ENCODE measurements around the gene CCNY. TPM values are rescaled to one million over a fixed set of nuclear protein-coding genes. Genes with fewer than 3 reads are reported as not detected.

CCNY gene
- total and polyA plus RNA-seq, 4 donors: 57.7 to 112 (median 76.1) TPM

- no peak overlapping the region for H3K4me3 ChIP-seq (ENCODE audit: low read depth, low read length)
- 95% methylated on average over 5 of the region's 5 CpGs for WGBS (ENCODE audit: insufficient coverage)
These were observed 27.3 kb downstream of the CCNY start for GRCh38 chr10:35363587-35363986.

GRCh38 chr10:35364808-35365207 lies 28.5 kb downstream of the CCNY start:
- no peak for DNase-seq (ENCODE audit: low read depth in 4 of 6, low spot score in 6 of 6)
- no peak overlapping the region for H3K4me3 ChIP-seq (ENCODE audit: low read depth, low read length)
- peaks cover 8% of the 10 kb centered on the region for H3K36me3 ChIP-seq (ENCODE audit: control insufficient read depth, insufficient read depth, low read length)
- WGBS (ENCODE audit: insufficient coverage): no CpG with 5 or more reads among the region's 2 CpGs
- H3K27me3 ChIP-seq (ENCODE audit: control insufficient read depth, insufficient read depth, low read length): no peaks in the 10 kb centered on the region
- no peaks in the 10 kb centered on the region for H3K9me3 ChIP-seq (ENCODE audit: control insufficient read depth, insufficient read depth, low read length)
- peaks cover 7% of the 10 kb centered on the region for H3K4me1 ChIP-seq (ENCODE audit: control insufficient read depth, insufficient read depth, low read length)
- no peak overlapping the region for H3K27ac ChIP-seq (ENCODE audit: low read depth, low read length)

More at GRCh38 chr10:35363587-35363986, 27.3 kb downstream of the CCNY start:
- H3K4me1 ChIP-seq (ENCODE audit: control insufficient read depth, insufficient read depth, low read length): peaks cover 6% of the 10 kb centered on the region
- H3K36me3 ChIP-seq (ENCODE audit: control insufficient read depth, insufficient read depth, low read length): peaks cover 8% of the 10 kb centered on the region
- H3K9me3 ChIP-seq (ENCODE audit: control insufficient read depth, insufficient read depth, low read length): no peaks in the 10 kb centered on the region
- no peak for DNase-seq (ENCODE audit: low read depth in 4 of 6, low spot score in 6 of 6)
- no peak overlapping the region for H3K27ac ChIP-seq (ENCODE audit: low read depth, low read length)
- H3K27me3 ChIP-seq (ENCODE audit: control insufficient read depth, insufficient read depth, low read length): no peaks in the 10 kb centered on the region

GRCh38 chr10:35365994-35366393 lies 29.7 kb downstream of the CCNY start:
- no peak overlapping the region for H3K27ac ChIP-seq (ENCODE audit: low read depth, low read length)
- peaks cover 7% of the 10 kb centered on the region for H3K4me1 ChIP-seq (ENCODE audit: control insufficient read depth, insufficient read depth, low read length)
- H3K27me3 ChIP-seq (ENCODE audit: control insufficient read depth, insufficient read depth, low read length): no peaks in the 10 kb centered on the region
- H3K9me3 ChIP-seq (ENCODE audit: control insufficient read depth, insufficient read depth, low read length): no peaks in the 10 kb centered on the region
- DNase-seq (ENCODE audit: low read depth in 4 of 6, low spot score in 6 of 6): peak in 2 of 6 donors; percentile 56 to 61
- peaks cover 8% of the 10 kb centered on the region for H3K36me3 ChIP-seq (ENCODE audit: control insufficient read depth, insufficient read depth, low read length)
- H3K4me3 ChIP-seq (ENCODE audit: low read depth, low read length): no peak overlapping the region
- no CpG with 5 or more reads among the region's 1 CpG for WGBS (ENCODE audit: insufficient coverage)

- Histone ChIP-seq H3K4me1 (ENCODE audit: control insufficient read depth, insufficient read depth, low read length) (peaks cover 7% of the 10 kb centered on the region), H3K4me3 (ENCODE audit: low read depth, low read length) (no peak overlapping the region), H3K27me3 (ENCODE audit: control insufficient read depth, insufficient read depth, low read length) (no peaks in the 10 kb centered on the region), H3K9me3 (ENCODE audit: control insufficient read depth, insufficient read depth, low read length) (no peaks in the 10 kb centered on the region), H3K27ac (ENCODE audit: low read depth, low read length) (no peak overlapping the region), H3K36me3 (ENCODE audit: control insufficient read depth, insufficient read depth, low read length) (peaks cover 8% of the 10 kb centered on the region)
- 71% methylated on average over 1 of the region's 4 CpGs for WGBS (ENCODE audit: insufficient coverage)
- no peak for DNase-seq (ENCODE audit: low read depth in 4 of 6, low spot score in 6 of 6)
These were observed 31.0 kb downstream of the CCNY start for GRCh38 chr10:35367107-35367859.

- no peak overlapping the region for H3K27ac ChIP-seq (ENCODE audit: low read depth, low read length)
These were observed 31.7 kb downstream of the CCNY start for GRCh38 chr10:35367982-35368381.

GRCh38 chr10:35368485-35369048 lies 32.3 kb downstream of the CCNY start:
- WGBS (ENCODE audit: insufficient coverage): 83% methylated on average over 9 of the region's 11 CpGs
- H3K27me3 ChIP-seq (ENCODE audit: control insufficient read depth, insufficient read depth, low read length): no peaks in the 10 kb centered on the region
- no peaks in the 10 kb centered on the region for H3K36me3 ChIP-seq (ENCODE audit: control insufficient read depth, insufficient read depth, low read length)
- no peaks in the 10 kb centered on the region for H3K9me3 ChIP-seq (ENCODE audit: control insufficient read depth, insufficient read depth, low read length)
- no peak for DNase-seq (ENCODE audit: low read depth in 4 of 6, low spot score in 6 of 6)
- peaks cover 7% of the 10 kb centered on the region for H3K4me1 ChIP-seq (ENCODE audit: control insufficient read depth, insufficient read depth, low read length)
- peak overlapping the region; percentile 5 for H3K27ac ChIP-seq (ENCODE audit: low read depth, low read length)
- H3K4me3 ChIP-seq (ENCODE audit: low read depth, low read length): no peak overlapping the region

More at GRCh38 chr10:35367982-35368381, 31.7 kb downstream of the CCNY start:
- DNase-seq (ENCODE audit: low read depth in 4 of 6, low spot score in 6 of 6): no peak
- H3K27me3 ChIP-seq (ENCODE audit: control insufficient read depth, insufficient read depth, low read length): no peaks in the 10 kb centered on the region
- H3K9me3 ChIP-seq (ENCODE audit: control insufficient read depth, insufficient read depth, low read length): no peaks in the 10 kb centered on the region
- H3K36me3 ChIP-seq (ENCODE audit: control insufficient read depth, insufficient read depth, low read length): peaks cover 3% of the 10 kb centered on the region
- H3K4me3 ChIP-seq (ENCODE audit: low read depth, low read length): no peak overlapping the region
- H3K4me1 ChIP-seq (ENCODE audit: control insufficient read depth, insufficient read depth, low read length): peaks cover 7% of the 10 kb centered on the region
- 68% methylated on average over 3 of the region's 4 CpGs for WGBS (ENCODE audit: insufficient coverage)

GRCh38 chr10:35369049-35369611 lies 32.8 kb downstream of the CCNY start:
- peaks cover 7% of the 10 kb centered on the region for H3K4me1 ChIP-seq (ENCODE audit: control insufficient read depth, insufficient read depth, low read length)
- no peaks in the 10 kb centered on the region for H3K27me3 ChIP-seq (ENCODE audit: control insufficient read depth, insufficient read depth, low read length)
- no peaks in the 10 kb centered on the region for H3K36me3 ChIP-seq (ENCODE audit: control insufficient read depth, insufficient read depth, low read length)
- H3K9me3 ChIP-seq (ENCODE audit: control insufficient read depth, insufficient read depth, low read length): no peaks in the 10 kb centered on the region
- no peak for DNase-seq (ENCODE audit: low read depth in 4 of 6, low spot score in 6 of 6)
- peak overlapping the region; percentile 5 for H3K27ac ChIP-seq (ENCODE audit: low read depth, low read length)
- WGBS (ENCODE audit: insufficient coverage): 34% methylated on average over 5 of the region's 6 CpGs
- H3K4me3 ChIP-seq (ENCODE audit: low read depth, low read length): no peak overlapping the region

GRCh38 chr10:35371731-35372130 lies 35.4 kb downstream of the CCNY start:
- Histone ChIP-seq H3K36me3 (ENCODE audit: control insufficient read depth, insufficient read depth, low read length) (no peaks in the 10 kb centered on the region), H3K27ac (ENCODE audit: low read depth, low read length) (no peak overlapping the region), H3K27me3 (ENCODE audit: control insufficient read depth, insufficient read depth, low read length) (no peaks in the 10 kb centered on the region), H3K4me1 (ENCODE audit: control insufficient read depth, insufficient read depth, low read length) (peaks cover 7% of the 10 kb centered on the region), H3K4me3 (ENCODE audit: low read depth, low read length) (no peak overlapping the region), H3K9me3 (ENCODE audit: control insufficient read depth, insufficient read depth, low read length) (no peaks in the 10 kb centered on the region)
- WGBS (ENCODE audit: insufficient coverage): 91% methylated on average over 3 of the region's 3 CpGs
- DNase-seq (ENCODE audit: low read depth in 4 of 6, low spot score in 6 of 6): no peak

GRCh38 chr10:35372329-35372728 lies 36.0 kb downstream of the CCNY start:
- DNase-seq (ENCODE audit: low read depth in 4 of 6, low spot score in 6 of 6): no peak
- WGBS (ENCODE audit: insufficient coverage): 43% methylated on average over 4 of the region's 5 CpGs
- Histone ChIP-seq H3K27me3 (ENCODE audit: control insufficient read depth, insufficient read depth, low read length) (no peaks in the 10 kb centered on the region), H3K4me1 (ENCODE audit: control insufficient read depth, insufficient read depth, low read length) (peaks cover 7% of the 10 kb centered on the region), H3K36me3 (ENCODE audit: control insufficient read depth, insufficient read depth, low read length) (no peaks in the 10 kb centered on the region), H3K27ac (ENCODE audit: low read depth, low read length) (no peak overlapping the region), H3K9me3 (ENCODE audit: control insufficient read depth, insufficient read depth, low read length) (no peaks in the 10 kb centered on the region), H3K4me3 (ENCODE audit: low read depth, low read length) (no peak overlapping the region)

Data from spinal cord (tissue), 10 donors.